ENCODE data around the gene MCRIP1. TPM values are rescaled to one million over a fixed set of nuclear protein-coding genes. Genes with fewer than 3 reads are reported as not detected.

MCRIP1 gene
- total and polyA plus RNA-seq, 2 donors (not counting 1 experiment from before 2014, with no cell fraction given) = 69.7 to 84.0 TPM

- no peaks in the 10 kb centered on the region for H3K9me3 ChIP-seq (ENCODE audit: control extremely low read depth in 1 of 3, control insufficient read depth in 2 of 3, insufficient read depth in 1 of 3, low read length in 2 of 3)
- peaks cover 18 to 20% of the 10 kb centered on the region in 2 donors for H3K4me1 ChIP-seq (ENCODE audit: control insufficient read depth in 2 of 2, insufficient read depth in 2 of 2, low read length in 2 of 2)
- H3K9ac ChIP-seq (ENCODE audit: low read length) = peak overlapping the region; percentile 91
- 92% methylated on average over 30 of the region's 31 CpGs for WGBS (ENCODE audit: insufficient coverage)
- peak overlapping the region; percentile 85 to 98 for H3K27ac ChIP-seq (ENCODE audit: low read length in 2 of 2)
- peak overlapping the region; percentile 2 to 78 (median 75) for H3K4me3 ChIP-seq (ENCODE audit: control extremely low read depth in 1 of 5, extremely low read depth in 1 of 5, insufficient read depth in 1 of 5, low read depth in 2 of 5, low read length in 4 of 5)
- TF ChIP-seq EZH2 (IDR thresholded peaks at IDR 0.05; ENCODE audit: borderline replicate concordance, insufficient read depth, low read depth, low read length, poor library complexity, severe bottlenecking) = no peak
- TF ChIP-seq CTCF (IDR thresholded peaks at IDR 0.05) = no peak
- DNase-seq (no peak), ATAC-seq (ENCODE audit: low read depth) (no peak)
- ChIA-PET POLR2A (interaction anchor here (1.0 to 1.8 kb wide), 4 partner anchors 14 to 36 kb away, joined by 4 to 9 read pairs (median 6); partner anchors contain the start of gene P4HB), CTCF (interaction anchor here (1.6 kb wide), 1 partner anchor 36 kb away, joined by 4 read pairs; no protein-coding TSS in a partner anchor)
- intact Hi-C loops (cut with micrococcal nuclease) = loop anchor here (1.0 to 5.0 kb wide), 5 partner anchors 26 to 131 kb away; partner anchors contain the start of genes ALYREF, ANAPC11, ARHGDIA and MAFG
- H2AFZ ChIP-seq (ENCODE audit: insufficient read depth, low read depth, low read length, poor library complexity, severe bottlenecking) = peak overlapping the region; percentile 83
- H3K79me2 ChIP-seq (ENCODE audit: control insufficient read depth, insufficient read depth, low read length) = peaks cover 20% of the 10 kb centered on the region
- Mint-ChIP-seq H3K27ac (peak overlapping the region; percentile 89), H3K4me1 (peaks cover 21% of the 10 kb centered on the region), H3K9me3 (ENCODE audit: insufficient read depth) (no peaks in the 10 kb centered on the region), H3K4me3 (peak overlapping the region; percentile 85), H3K27me3 (no peaks in the 10 kb centered on the region)
- H4K20me1 ChIP-seq (ENCODE audit: control insufficient read depth, insufficient read depth, low read length, poor library complexity, severe bottlenecking) = peaks cover 31% of the 10 kb centered on the region
- H3K36me3 ChIP-seq (replicated peaks in 1 of 2; ENCODE audit: control extremely low read depth in 1 of 2, control insufficient read depth in 1 of 2, extremely low read depth in 1 of 2, insufficient read depth in 2 of 2, low read length in 1 of 2) = peaks cover 0 to 3% of the 10 kb centered on the region in 2 experiments
- no peaks in the 10 kb centered on the region for H3K27me3 ChIP-seq (replicated peaks in 1 of 4; ENCODE audit: control extremely low read depth in 1 of 4, control insufficient read depth in 3 of 4, insufficient read depth in 4 of 4, low read length in 3 of 4)
- H3K4me2 ChIP-seq (replicated peaks; ENCODE audit: low read depth, low read length, poor library complexity, severe bottlenecking) = peak overlapping the region; percentile 96
Measured at GRCh38 chr17:81833921-81834830, 1.1 kb upstream of the MCRIP1 start.

Data from B cell (primary cell).